NCI-H187 treated with DMSO at 0.1 percent for 48 hours (cell line): ENCODE data around the gene NT5C2.

Experiments
- DNase-seq: peaks from one replicate; lab custom pipeline; 2025; lab: John Stamatoyannopoulos, UW

Gene NT5C2

DNA sequence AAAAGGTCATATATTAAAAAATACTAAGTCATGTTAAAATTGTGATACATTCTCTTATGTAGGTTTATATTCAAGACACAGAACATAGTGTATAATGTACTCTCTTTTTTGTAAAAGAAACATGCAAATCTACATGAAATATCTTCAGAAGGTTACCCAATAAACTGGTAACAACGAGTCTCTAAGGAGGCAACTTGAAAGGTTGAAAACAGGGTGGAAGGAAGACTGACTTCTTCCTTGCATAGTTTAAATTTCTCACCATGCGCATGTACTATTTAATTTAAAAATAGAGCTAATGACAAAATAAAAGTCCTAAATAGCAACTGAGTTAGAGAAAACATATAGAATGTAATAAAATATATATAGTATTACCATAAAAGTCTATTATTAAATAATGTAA, 132.5 kb downstream of the NT5C2 start:
- no peak for DNase-seq

DNA sequence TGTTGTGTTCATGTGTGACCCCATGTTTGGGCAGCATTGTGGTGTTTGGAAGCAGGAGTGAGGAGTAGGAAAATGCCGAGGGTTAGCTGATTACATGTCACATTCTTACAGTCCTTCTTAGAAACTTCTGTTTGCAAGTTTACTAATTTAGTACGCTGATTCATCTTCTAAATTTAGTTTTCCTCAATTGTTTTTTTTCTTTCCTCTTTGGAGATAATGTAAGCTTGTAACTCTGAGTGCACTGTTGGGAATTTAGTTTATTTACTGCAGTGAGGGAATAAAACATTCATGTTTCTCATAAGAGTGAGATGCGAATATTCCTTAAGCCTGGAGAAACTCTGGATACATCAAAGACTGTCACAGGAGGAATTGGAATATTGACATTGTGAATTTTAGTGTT, 135.0 kb downstream of the NT5C2 start:
- DNase-seq, result no peak

- DNase-seq, result no peak
Observed at GRCh38 chr10:103055105-103055504, 138.0 kb downstream of the NT5C2 start.

- no peak for DNase-seq
Observed at GRCh38 chr10:103054621-103055020, 138.5 kb downstream of the NT5C2 start.

DNA sequence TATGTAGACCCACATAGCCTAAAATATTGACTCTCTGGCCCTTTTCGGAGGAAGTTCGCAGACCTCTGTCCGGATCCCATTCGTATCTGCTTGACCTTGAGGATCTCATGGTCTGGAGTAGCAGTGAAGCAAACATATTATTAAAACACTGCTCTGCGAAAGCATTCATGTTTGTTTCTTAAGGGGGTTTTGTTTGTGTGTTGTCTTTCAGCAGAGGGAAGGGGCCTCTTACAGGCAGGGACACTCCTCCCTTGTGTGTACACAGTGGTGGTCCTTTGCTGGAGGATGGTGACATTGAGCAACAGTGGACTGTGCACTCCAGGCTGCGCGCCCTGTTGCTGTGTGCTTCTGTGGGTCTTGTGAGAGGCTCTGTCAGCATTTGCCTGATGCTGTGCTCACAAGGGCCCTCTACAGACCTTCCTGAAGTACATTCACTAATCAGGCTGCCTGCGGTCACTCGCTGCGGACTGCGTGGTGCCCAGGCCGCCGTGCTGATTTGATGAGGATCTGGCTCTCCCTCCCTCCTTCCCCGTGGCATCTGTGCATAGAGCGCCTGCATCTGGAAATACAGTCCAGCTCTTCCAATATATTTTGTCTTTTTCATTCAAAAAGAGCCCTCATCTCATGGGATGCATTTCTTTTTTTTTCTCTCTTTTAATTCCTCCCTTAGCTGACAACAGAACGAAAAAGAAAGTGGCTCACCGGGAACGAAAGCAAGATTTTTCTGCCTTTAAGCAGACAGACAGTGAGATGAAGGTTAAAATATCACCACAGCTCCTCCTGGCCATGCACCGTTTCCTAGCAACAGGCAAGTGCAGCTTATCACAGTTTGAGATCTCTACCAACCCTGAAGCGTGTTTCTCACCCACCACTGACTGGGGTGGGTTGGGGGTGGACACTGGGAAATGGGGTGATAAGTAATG, 139.2 kb downstream of the NT5C2 start:
- DNase-seq, result no peak

GRCh38 chr10:103049237-103049636, 143.8 kb downstream of the NT5C2 start:
- no peak for DNase-seq

DNA sequence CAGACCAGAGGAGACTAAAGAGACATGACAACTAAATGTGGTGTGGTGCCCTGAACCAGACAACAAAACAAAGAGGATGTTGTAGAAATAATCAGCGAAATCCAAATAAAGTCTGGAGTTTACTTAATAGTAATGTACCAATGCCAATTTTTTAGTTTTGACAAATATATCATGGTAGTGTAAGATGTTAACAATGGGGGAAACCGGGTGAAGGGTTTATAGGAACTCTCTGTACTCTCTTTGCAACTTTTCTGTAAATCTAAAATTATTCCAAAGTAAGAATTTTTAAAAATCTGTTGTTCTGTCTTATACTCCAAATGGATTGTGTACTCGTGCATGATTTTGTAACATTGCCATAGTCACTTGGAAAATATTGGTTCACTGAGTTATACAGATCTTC, 145.7 kb downstream of the NT5C2 start:
- no peak for DNase-seq

DNA sequence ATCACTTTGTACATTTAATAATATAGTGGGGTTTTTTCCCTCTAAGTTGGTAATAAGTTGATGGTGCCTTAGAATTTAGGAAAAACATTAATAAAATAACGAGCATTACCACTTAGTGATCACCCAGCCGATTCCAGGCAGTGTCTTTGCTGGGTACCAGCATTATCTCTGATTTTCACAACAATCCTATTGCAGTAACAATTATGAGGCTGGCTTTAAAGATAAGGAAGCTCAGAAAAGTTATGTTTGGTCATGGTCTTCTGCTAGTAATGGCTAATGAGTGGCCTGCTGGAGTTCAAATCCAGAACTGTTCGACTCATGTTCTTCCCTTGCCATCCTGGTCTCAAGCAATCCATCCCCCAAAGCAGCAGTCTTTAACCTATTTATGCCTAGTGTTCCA, 147.1 kb downstream of the NT5C2 start:
- DNase-seq, result no peak

DNA sequence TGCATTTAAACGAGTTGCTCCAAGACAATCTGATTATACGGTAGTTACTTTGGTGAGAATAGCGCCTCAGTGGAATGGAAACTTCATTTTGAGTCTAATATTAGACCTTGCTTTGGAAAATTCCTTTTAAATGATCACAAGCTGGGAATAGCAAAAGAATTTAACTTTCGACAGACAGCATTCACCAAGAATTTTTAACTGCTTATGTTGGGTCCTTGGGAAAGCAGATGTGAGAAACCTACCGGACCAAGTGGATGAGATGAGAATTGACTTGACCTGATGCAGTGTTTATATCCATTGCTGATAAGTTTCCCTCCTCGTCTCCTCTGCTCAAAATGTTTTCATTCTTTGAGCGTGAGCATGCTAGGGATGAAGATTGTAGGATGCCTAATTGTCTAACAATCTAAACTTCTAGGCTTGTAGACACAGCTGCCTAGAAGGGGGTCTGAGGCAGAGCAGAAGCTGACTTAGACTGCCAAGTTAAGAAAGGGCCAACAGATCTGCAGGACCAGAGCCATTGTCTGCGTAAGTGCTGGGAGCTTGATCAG, 148.1 kb downstream of the NT5C2 start:
- no peak for DNase-seq

- DNase-seq, result no peak
Observed at GRCh38 chr10:103042908-103043307, 150.2 kb downstream of the NT5C2 start.

GRCh38 chr10:103042129-103042528, 150.9 kb downstream of the NT5C2 start:
- peak; percentile 66 for DNase-seq

GRCh38 chr10:103041391-103041790, 151.7 kb downstream of the NT5C2 start:
- no peak for DNase-seq

DNA sequence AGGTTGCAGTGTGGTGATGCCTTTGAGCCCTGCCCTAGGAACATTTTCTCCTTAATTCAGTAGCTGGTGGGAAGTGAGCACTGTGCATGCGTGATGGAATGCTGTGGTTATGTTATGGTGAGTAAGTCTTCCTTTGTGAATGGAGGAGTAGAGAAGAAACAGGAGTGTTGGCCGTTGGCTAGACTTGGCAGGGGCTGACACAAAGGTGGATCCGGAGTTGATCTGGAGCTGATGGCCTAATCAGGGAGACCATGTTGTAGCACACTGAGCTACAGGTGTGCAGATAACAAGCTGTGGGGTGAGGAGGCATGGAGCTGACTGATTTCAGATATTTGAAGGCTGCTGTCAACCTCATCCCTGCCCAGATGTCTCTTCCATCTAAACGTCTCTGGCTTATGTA, 152.7 kb downstream of the NT5C2 start:
- no peak for DNase-seq

DNA sequence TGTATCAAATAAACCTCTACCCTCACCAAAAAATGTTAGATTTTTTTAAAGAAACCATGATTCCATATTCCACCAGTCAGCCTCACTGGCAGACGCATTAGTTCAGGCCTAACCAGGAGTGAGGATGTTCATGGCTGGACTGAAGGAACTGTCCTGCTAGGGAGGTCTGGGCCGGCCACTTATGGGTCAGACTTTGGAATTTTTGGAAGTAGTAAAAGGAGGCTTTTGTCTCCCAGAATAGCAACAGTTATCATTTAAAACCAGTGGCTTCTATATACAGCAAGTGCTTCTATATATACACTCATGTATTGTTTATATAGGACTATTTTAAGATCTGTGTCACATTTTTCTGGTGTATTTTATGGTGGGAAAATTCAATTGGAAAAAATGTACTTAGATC, 154.5 kb downstream of the NT5C2 start:
- no peak for DNase-seq
